Endothelial cell of hepatic sinusoid (primary cell): ENCODE results near the gene ATF5.

Experiments used
- in situ Hi-C: cut with HindIII; loops from 2 replicates; pipeline ENCODE4 v1.10.0; 2017; ENCODE audit warnings: low sequenced_read_pairs

ATF5 gene

DNA sequence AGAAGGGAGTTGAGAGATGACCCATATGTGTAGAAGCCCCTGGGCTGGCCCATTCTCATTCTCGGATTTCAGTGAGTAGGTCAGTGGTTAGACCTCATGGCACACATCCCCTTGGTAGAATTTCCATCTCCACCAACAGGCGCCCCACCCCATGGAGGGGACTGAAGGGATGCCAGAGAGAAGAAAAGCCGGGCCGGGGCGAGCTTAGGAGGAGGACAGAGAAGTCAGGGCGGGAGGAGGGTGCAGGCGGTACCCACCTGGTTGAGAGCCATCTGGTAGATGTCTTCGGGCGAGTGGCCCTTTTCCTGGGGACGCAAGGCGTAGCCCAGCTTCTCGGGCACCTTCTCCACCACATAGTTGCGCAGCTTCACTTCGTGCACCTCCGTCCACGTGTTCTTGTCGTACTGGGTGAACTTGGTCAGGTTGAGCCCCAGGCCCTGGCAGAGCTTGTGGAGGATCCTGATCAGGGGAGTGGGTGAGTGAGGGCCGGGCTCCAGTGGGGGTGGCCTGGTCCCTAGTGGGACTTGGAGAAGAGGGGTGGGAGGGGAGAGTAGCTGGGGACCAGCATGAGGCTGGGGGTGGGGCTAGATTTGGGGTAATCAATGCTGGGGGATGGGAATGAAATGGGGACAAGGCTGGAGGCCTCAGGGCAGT lies 34.9 kb upstream of the ATF5 start:
- in situ Hi-C loops = loop anchor here (5.0 kb wide), 1 partner anchor 42 kb away; the partner anchor contains the start of gene PTOV1

DNA sequence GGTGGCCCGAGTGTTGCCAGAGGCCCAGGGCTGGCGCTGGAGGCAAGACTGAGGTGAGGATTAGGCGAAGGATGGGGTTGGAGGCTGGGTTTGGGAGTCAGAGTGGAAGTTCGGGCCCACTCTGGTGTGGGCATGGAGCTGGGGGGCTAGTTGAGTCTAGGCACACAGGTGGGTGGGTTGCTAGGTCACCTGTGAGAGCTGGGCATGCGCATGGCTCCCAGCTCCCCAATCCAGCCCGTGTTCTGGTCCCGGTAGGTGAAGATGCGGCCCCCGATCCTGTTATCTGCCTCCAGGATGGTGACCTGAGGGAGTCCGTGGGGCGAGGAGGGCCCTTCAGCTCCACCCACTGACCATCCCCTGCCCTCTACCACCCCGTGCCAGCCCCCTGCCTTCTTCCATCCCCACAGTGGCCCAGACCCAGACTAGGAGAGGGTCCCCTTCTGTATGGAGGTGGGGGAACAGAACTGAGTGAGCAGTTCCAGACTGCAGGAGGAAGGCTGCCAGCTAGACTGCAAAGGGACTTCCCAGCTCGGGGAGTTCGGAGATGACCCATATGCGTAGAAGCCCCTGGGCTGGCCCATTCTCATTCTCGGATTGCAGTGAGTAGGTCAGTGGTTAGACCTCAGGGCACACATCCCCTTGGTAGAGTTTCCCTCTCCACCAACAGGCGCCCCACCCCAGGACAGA lies 34.0 kb upstream of the ATF5 start:
- in situ Hi-C loops = loop anchor here (5.0 kb wide), 1 partner anchor 43 kb away; the partner anchor contains the start of gene PTOV1

DNA sequence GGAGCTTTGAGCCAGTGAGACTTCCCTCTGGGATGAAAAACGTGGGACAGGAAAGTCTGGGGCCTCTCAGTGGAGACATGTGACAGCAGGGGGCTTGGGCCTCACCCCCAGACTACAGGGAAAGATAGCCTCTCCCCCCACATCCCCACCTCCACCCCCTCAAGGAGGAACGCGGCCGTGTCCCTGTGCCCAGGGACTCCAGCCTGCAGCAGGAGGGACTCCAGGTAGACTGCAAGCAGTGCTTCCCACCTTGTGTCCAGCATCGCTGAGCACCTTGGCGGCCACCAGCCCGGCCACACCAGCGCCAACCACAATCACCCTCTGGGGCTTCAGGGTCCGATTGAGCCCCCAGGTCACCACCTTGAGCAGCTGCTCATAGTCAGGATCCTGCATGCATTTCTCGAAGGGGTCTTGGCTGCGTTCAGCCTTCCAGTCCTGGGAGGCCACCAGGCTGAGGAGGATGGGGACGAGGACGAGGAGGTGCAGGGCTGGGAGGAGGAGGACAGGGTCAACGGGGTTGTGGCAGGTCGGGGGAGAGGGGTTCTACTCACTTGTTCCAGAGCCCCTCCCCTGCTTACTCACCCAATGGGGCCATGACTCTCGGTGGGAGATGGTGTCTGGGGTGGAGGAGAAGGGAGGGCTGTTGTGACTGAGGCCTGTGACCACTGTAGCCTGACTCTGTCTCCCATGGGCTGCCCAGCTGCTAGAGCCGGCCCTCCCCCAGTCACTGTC lies 33.3 kb upstream of the ATF5 start:
- in situ Hi-C loops = no loop called here

DNA sequence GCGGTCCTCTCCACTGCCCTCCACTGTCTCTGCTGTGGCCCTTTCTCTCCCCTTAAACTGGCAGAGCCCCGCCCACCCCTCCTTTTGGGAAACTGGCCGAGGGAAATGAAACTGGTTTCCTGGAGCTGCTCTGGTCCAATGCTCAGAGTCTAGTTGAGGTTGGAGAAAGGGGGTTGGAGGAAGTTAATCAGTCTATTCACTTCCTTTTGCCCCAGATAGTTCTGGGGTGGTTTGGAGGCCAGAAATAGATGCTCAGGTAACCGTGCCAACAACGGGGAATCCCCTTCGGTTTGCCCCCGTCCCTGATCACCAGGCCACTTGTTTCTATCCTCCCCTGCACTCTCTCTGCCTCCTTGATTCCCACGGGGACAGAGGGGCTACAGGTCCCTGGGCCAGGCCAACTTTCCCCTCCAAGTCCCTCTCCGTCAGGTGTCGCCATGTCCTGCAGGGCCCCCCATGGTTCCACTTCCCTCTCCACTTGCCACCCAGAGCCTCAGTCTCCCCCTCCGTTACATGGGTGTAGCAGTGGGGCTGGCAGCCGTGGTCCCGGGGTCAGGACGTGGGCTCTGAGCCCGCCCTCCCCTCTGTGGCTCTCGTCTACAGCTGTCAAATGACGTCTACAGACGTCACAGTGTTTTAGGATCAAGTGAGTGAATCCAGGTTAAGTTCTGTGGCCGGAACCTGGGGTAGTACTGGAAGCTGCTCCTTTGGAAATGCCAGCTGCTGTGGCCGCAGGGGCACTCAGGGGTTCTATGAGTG lies 32.0 kb upstream of the ATF5 start, which contains the start of gene IL4I1:
Gene IL4I1, minus strand, starts transcription at position 25 of the 759 bp plus-strand sequence. CDS start 727 bp downstream, outside the sequence.
- in situ Hi-C loops = no loop called here

DNA sequence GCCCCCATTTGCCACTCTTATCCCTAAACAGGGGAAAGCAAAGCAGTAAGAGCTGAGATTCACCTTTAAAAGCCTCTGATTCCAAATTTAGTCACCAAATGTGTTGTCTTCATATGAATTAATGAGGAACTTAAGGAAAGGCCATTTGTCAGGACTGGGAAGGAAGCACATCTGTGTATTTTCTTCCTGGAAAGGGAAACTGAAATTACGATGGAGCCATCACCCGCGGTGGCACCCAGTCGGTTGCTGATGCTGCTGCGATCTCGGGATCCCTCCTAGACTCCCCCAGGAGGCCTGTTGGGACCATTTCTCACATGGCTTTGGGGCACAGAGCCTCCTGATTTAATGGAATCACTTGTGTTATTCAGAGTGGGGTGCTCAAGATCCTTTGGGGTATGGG lies 24.9 kb upstream of the ATF5 start:
- in situ Hi-C loops = no loop called here

DNA sequence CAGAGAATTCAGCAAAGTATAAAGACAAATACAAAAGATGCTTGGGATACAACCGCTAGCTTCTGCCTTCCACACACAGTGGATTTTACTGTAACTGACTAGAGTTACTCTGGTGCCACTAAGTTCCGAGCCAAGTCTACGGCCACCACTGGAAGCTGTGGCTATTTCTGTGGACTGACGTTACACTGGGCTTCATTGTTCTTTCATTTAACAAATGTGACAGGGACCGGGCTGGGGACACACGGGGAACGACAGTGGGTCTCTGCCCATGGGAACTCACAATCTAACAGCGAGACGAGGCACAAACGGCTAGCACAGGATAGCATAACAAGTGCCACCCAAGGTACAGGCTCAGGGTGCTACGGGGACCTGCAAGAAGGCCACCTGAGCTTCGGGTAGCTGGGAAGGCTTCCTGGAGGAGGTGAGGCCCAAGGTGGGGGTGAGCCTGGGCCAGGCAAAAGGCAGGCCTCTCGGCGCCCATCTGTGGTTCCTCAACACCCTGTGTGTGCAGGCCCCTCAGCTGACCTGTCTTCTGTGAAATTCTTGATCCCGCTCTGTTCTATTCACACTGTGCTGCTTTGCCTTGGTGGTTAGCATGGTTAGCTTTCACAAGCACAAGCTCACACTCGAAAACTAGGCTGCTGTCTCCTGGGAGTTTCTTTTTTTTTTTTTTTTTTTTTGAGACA lies 22.0 kb upstream of the ATF5 start:
- in situ Hi-C loops = no loop called here

DNA sequence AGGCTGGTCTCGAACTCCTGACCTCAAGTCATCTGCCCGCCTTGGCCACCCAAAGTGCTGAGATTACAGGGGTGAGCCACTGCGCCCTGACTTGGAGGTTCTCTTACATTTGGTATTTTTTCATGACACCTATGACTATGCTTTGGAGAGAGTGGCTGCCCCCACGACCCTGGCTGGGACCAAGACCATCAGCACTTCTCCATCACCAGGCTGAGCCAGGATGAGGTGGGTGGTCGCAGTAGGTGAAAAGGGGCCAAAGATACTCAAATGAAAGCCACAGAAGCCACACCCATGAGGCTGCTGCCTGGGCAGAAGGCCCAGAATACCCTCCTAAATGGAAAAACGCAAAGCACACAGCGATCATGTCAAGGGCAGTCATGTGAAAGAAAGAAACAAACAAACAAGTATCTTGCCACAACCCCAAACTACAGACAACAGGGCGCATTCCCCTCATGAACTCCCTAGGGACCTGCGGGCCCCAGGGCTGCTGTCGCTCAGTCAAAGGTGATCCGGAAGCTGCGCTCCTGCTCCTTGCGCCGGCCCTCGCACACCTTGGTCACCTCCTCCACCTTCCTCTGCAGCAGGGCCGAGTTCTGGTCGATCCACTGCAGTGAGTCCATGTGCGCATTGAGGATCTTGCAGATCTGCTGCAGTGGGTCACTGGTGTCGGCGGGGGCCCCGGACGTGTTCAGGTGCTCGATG lies 21.1 kb upstream of the ATF5 start:
- in situ Hi-C loops = no loop called here

DNA sequence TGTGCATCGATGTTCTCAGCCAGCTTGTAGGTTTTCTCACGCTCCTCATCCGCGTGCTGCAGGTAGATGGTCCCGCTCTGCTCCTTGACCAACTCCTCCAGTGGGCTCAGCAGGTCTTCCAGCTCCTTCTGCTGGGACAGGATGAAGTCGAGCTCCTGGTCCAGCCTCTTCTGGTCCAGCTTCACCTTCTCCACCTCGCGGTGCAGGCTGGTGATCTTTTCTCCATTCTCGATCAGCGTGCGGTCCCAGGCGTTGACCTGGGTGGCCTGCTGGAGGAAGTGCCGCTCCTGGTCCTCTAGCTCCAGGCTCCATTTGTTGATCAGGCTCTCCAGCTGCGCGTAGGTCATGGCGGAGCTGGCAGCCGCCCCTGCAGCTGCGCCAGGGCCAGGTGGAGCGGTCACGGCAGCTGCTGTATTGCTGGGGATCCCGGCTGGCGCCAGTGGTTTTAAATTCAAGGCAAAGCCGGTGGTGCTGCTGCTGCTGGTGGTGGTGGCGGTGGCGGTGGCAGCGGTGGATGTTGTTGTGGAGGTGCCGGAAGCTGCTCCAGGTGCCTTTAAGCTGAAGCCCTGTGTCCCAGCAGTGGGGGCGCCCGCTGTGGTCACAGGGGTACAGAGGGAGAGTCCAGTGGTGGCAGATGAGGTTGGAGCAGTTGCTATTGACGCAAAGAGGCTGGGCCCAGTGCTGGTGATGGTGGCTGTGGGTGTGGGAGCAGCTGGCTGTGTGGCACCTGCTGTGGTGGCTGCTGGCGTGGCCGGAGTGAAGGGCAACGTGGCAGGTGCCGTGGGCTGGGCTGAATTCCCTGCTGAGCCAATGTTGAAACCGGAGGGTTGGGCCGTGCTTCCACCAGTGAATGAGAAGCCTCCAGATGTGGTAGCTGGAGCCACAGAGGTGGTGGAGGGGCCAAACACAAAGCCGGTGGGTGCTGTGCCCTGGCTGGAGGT lies 20.3 kb upstream of the ATF5 start:
- in situ Hi-C loops = no loop called here

DNA sequence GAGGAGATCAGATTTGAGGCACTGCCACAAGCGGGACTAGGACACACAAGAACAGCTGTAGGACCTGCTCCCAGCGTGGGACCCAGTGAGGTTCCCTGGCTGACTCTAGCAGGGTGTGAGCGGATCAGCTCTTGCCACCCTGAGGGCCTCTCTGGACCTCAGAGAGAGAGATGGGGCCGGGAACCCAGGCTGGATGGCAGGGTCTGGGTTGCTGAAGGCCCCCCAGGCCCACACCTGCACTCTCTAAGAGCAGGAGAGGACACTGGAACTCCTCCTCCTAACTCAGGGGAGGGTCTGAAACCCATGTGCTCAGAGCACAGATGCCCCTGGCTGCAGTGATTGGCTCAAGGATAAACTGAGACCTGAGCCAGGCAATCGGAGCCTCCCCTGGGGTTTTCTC lies 18.8 kb upstream of the ATF5 start:
- in situ Hi-C loops = loop anchor here (5.0 kb wide), 1 partner anchor 78 kb away; no protein-coding TSS in a partner anchor

DNA sequence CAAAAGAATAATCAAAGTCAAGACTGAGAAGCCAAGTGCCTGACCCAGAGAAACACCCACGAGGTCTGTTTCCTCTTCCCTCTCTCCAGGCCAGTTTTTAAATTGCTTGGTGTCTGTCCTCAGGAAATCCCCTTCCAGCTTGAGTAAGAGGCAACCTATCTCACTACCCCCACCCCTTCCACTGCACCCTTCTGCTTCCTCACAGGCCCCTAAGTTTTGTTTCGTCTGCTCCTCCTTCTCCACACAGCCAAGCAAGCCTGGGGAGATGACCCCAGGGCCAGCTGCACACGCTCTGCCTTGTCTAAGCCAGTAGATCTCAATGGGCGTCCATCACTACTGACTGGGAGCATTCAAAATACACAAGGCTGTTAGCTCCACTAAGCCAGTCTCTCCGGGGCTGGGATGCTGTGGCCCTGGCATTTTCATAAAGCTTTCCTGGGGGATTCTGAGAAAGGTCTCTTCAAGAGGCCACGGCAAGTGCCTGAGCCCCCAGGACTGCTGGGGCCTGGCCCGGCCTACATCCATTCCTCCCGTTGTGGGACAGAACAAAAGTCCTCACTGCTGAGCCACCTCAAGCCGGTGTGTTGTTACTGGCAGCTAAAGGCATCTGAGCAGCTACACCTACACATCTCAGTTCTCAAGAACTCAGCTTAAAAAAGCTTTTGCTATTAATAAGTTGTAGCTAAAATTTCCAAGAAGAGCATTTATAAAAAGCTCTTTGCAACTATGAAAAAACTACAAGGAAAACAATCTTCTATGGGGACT lies 17.4 kb upstream of the ATF5 start:
- in situ Hi-C loops = loop anchor here (5.0 kb wide), 1 partner anchor 79 kb away; no protein-coding TSS in a partner anchor

DNA sequence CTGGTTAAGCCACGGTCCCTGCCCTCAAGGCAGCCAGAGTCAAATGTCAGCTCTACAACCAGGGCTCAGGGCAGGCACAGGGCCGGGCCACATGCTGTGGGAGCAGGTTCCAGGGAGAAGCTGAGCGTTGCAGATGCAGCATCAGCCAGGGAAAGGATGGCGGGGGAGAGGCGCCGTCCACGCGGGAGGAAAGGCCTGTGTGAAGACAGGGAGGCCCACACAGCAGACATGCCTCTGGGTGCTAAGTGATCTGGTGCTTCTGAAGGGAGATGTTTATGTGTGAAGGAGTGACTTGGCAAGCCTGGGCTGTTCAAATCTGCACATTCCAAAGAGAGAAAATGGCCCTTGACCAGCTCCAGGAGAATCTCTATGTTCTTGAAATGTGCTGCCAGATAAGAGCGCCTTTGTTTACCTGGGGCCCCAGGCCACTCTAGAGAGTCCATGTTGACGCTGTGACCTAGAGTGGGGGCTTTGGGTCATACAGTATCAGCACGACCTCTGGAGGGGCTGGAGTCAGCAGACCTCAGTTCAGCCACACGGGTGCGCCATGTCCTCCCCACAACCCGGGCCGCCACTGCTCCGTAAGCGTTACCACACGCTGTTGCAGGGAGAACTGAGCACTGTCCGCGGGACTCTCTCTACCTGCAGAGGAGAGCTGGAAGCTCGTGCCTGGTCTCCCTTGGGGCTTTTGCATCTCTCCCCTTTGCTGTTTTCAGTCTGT lies 15.9 kb upstream of the ATF5 start:
- in situ Hi-C loops = loop anchor here (5.0 kb wide), 1 partner anchor 81 kb away; no protein-coding TSS in a partner anchor

DNA sequence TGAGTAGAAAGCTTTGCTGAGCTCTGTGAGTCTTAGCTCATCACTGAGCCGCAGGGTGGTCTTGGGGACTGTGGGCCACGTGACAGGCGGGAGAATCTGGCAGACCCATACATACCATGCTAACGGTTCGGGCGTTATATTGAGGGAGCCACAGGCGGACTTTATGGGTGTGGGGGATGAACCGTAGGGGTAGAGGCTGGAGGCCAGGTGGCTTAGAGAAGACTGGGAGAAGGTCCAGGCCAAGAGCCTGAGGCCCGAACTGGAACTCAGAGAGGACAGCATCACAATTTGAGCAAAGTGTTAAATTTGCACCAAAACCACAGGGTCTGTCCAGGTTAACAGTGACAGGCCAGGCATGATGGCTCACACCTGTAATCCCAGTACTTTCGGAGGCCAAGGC lies 15.3 kb upstream of the ATF5 start:
- in situ Hi-C loops = loop anchor here (5.0 kb wide), 1 partner anchor 81 kb away; no protein-coding TSS in a partner anchor

DNA sequence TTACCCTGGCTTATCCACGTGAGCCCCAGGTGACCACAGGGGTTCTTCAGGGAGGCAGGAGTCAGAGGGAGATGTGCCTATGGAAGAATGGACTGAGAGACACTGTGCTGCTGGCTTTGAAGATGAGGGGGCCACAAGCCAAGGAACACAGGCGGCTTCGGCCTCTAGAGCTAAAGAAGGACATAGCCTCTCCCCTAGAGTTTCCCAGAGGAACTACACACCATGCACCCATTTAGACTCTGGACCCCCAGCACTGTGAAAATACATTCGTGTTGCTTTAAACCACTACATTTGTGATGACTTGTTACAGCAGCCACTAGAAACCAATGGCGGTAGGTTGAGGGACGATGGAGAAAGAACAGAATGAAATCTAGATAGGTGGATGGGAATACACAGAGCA lies 13.7 kb upstream of the ATF5 start:
- in situ Hi-C loops = no loop called here

DNA sequence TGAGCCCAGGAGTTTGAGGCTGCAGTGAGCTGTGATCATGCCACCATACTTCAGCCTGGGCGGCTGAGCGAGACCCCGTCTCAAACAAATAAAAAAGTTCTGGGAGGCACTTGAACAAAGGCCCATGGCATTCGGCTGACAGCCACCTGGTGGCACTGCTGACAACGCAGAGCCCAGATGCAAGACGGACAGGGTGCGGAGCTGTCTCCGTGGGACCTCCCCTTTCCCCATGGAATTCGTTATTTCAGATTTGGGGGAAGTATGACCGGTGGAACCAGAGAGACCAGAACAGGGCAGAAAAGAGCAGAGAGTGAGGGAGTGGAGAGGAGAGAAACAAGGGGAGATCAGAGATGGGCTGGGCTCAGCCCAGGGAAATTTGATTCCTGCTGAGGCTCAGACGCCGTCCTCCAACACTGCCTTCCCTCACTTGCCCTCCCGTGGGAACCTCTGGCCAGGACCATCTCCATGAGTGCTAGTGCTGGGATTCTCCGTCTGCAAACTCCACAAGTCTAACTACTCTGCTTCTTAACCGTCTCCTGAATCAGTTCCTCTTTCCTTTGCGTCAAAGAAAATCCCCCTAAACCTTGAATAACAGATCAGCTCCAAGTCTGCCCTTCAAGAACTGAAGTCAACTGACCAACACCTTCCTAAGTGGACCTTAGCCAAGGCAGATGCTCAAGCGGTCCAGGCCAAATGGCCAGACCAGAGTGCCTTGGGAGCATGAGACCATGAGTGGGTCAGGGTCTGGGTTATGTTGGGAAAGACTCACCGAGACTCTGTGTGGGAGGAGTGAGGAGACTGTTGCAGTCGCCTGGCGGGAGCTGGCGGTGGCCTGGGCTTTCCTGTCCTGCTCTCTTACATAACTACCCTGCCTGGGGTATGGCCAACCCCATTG lies 11.9 kb upstream of the ATF5 start:
- in situ Hi-C loops = no loop called here

DNA sequence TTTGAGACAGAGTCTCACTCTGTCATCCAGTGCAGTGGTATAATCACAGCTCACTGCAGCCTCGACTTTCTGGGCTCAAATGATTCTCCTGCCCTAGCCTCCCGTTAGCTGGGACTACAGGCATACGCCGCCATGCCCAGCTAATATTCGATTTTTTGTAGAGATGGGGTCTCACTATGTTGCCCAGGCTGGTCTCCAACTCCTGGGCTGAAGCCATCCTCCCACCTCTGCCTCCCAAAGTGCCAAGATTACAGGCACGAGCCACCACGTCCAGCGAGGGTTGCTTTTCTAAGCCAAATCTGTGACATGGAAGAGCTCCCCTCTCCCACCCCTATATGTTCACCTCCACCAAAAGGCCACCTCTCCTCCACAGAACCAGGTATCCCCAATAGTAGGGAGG lies 10.9 kb upstream of the ATF5 start:
- in situ Hi-C loops = no loop called here
